Endodermal cell (in vitro differentiated cells): ENCODE data around the gene ALG2. TPM values are rescaled to one million over a fixed set of nuclear protein-coding genes. Genes with fewer than 3 reads are reported as not detected.

Experiments used
- DNase-seq: peaks from one replicate; pipeline ENCODE4 v3.0.0-alpha.2; 2017
- H3K27ac ChIP-seq: 2 replicates; pipeline ENCODE4 v1.5.1; 2013; ENCODE audit warnings: mild to moderate bottlenecking, low read depth, low read length, moderate library complexity
- H3K27me3 ChIP-seq: 2 replicates; pipeline ENCODE4 v1.6.1; 2013; ENCODE audit warnings: mild to moderate bottlenecking, low read length, moderate library complexity; ENCODE audit not compliant: insufficient read depth, control insufficient read depth, poor library complexity, severe bottlenecking
- H3K36me3 ChIP-seq: 2 replicates; pipeline ENCODE4 v1.7.0; 2013; ENCODE audit warnings: mild to moderate bottlenecking, low read length, moderate library complexity; ENCODE audit not compliant: control insufficient read depth, insufficient read depth
- H3K4me1 ChIP-seq: one replicate; pipeline ENCODE4 v1.7.0; 2013; ENCODE audit warnings: low read length; ENCODE audit not compliant: control insufficient read depth, insufficient read depth
- H3K4me3 ChIP-seq: 2 replicates; pipeline ENCODE4 v1.5.1; 2013; ENCODE audit warnings: mild to moderate bottlenecking, low read length, moderate library complexity
- H3K9ac ChIP-seq: 2 replicates; pipeline ENCODE4 v1.6.1; 2013; ENCODE audit warnings: mild to moderate bottlenecking, low read length, moderate library complexity; ENCODE audit not compliant: poor library complexity, severe bottlenecking; ENCODE audit errors: extremely low read depth
- H3K9me3 ChIP-seq: 2 replicates; pipeline ENCODE4 v1.6.1; 2013; ENCODE audit warnings: mild to moderate bottlenecking, low read length, moderate library complexity; ENCODE audit not compliant: control insufficient read depth
- H3K27ac Mint-ChIP-seq: 2 replicates; pipeline ENCODE4 v1.8.0; 2020; ENCODE audit warnings: mixed read lengths
- H3K27me3 Mint-ChIP-seq: 2 replicates; pipeline ENCODE4 v1.8.0; 2021; ENCODE audit warnings: mild to moderate bottlenecking, mixed read lengths; ENCODE audit not compliant: insufficient read depth
- H3K36me3 Mint-ChIP-seq: 2 replicates; pipeline ENCODE4 v1.8.0; 2020; ENCODE audit warnings: low read depth, mixed read lengths
- H3K4me1 Mint-ChIP-seq: 2 replicates; pipeline ENCODE4 v1.8.0; 2020; ENCODE audit warnings: mixed read lengths
- H3K4me3 Mint-ChIP-seq: 2 replicates; pipeline ENCODE4 v1.8.0; 2020; ENCODE audit warnings: mild to moderate bottlenecking, moderate library complexity, mixed read lengths
- H3K9me3 Mint-ChIP-seq: 2 replicates; pipeline ENCODE4 v1.8.0; 2020; ENCODE audit warnings: mild to moderate bottlenecking, mixed read lengths
- WGBS, 2 experiments: methylation state at CpG; one replicate each; pipeline versions ENCODE4 v1.1.5 to v1.1.7; 2013; ENCODE audit warnings: missing lambda C conversion rate in 2 of 2, mixed read lengths in 1 of 2; ENCODE audit not compliant: insufficient coverage in 1 of 2, insufficient read length in 1 of 2; 5-methylcytosine and 5-hydroxymethylcytosine counted together
- total RNA-seq, 2 donors: library from RNA; stranded (reverse); fragmentation: NEBNext Ultra II Directional in 1 of 2; extraction: Animal tissue kit (Norgen Biotek cat#: 25700) in 1 of 2; gene quantifications; 2 replicates in 1 of 2; 3 replicates in 1 of 2; pipeline ENCODE4 v1.2.1, GENCODE V29; 2021
- TF ChIP-seq, protein P1 (sequence below): fragments of 200-600 bp; sonication (generic); conservative IDR thresholded peaks from 2 replicates; pipeline ENCODE4 v1.5.0; 2021; ENCODE audit warnings: antibody characterized with exemption, mild to moderate bottlenecking

Gene ALG2
- total RNA-seq, 2 donors from 2014 or later, result 27.6 to 28.8 TPM

DNA sequence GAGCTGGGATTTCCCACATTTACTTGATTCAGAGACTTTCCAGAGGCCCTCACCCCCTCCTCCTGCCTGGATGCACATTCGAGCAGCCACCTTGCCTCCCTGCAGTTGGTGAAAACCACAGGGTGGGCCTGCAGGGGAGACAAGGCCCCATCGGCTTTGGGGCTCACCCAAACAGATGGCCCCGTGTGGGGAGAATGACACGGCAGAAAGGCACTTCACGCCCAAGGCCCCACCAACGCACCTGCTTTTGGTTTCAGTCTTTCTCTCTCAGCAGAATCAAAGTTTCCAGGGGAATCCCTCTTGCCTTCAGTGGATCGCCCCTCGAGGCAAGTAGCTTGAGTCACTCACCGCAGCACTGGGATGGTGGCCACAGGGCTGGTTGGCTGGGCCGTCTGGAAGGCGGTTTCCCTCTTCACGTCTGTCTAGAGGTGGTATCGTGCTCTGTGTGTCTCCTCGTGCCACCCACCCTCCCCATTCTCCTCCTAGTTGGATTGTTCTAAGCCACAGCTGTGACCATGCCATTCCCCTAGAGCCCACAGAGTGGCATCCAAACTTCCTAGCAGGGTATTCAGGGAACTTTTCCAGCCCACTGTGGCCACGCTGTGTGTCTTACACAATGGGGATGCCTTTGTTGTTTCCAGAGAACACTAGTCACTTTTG lies 32.2 kb upstream of the ALG2 start:
- Mint-ChIP-seq H3K9me3 (no peaks in the 10 kb centered on the region), H3K27me3 (peaks cover 3% of the 10 kb centered on the region), H3K27ac (no peak overlapping the region), H3K4me3 (no peak overlapping the region), H3K4me1 (peaks cover under 1% of the 10 kb centered on the region), H3K36me3 (no peaks in the 10 kb centered on the region)
- no peaks in the 10 kb centered on the region for H3K27me3 ChIP-seq
- no peak overlapping the region for H3K27ac ChIP-seq
- DNase-seq, result peak; percentile 49
- H3K36me3 ChIP-seq, result no peaks in the 10 kb centered on the region
- 92 to 94% methylated on average over 11 to 15 of the region's 15 CpGs for WGBS, 2 experiments
- no peak overlapping the region for H3K4me3 ChIP-seq
- no peaks in the 10 kb centered on the region for H3K4me1 ChIP-seq
- H3K9ac ChIP-seq, result no peak overlapping the region
- H3K9me3 ChIP-seq, result no peaks in the 10 kb centered on the region
- TF ChIP-seq, protein P1, sequence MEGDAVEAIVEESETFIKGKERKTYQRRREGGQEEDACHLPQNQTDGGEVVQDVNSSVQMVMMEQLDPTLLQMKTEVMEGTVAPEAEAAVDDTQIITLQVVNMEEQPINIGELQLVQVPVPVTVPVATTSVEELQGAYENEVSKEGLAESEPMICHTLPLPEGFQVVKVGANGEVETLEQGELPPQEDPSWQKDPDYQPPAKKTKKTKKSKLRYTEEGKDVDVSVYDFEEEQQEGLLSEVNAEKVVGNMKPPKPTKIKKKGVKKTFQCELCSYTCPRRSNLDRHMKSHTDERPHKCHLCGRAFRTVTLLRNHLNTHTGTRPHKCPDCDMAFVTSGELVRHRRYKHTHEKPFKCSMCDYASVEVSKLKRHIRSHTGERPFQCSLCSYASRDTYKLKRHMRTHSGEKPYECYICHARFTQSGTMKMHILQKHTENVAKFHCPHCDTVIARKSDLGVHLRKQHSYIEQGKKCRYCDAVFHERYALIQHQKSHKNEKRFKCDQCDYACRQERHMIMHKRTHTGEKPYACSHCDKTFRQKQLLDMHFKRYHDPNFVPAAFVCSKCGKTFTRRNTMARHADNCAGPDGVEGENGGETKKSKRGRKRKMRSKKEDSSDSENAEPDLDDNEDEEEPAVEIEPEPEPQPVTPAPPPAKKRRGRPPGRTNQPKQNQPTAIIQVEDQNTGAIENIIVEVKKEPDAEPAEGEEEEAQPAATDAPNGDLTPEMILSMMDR, result peak; percentile 35

DNA sequence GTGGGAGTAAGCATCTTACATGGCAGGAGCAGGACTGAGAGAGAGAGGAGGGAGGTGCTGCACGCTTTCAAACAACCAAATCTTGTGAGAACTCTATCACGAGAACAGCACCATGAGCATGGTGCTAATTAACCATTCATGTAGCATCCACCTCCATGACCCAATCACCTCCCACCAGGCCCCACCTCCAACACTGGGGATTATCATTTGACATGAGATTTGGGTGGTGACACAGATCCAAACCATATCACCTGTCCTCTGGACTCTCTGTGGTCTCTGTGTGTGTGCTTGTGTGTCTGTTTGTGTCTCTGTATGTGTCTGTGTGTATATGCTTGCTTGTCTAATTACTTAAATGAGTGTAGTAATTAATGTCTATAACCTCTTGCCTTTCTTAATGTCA lies 31.4 kb upstream of the ALG2 start:
- TF ChIP-seq, protein P1, result no peak
- H3K4me3 ChIP-seq, result no peak overlapping the region
- Mint-ChIP-seq H3K27me3 (peaks cover 3% of the 10 kb centered on the region), H3K9me3 (no peaks in the 10 kb centered on the region), H3K36me3 (no peaks in the 10 kb centered on the region), H3K27ac (no peak overlapping the region), H3K4me3 (no peak overlapping the region), H3K4me1 (no peaks in the 10 kb centered on the region)
- 93% methylated on average over 2 of the region's 2 CpGs; no CpG with 5 or more reads in 1 of the 2 experiments for WGBS, 2 experiments
- H3K27me3 ChIP-seq, result no peaks in the 10 kb centered on the region
- DNase-seq, result peak; percentile 14
- no peaks in the 10 kb centered on the region for H3K36me3 ChIP-seq
- H3K4me1 ChIP-seq, result no peaks in the 10 kb centered on the region
- H3K27ac ChIP-seq, result no peak overlapping the region
- H3K9me3 ChIP-seq, result no peaks in the 10 kb centered on the region
- H3K9ac ChIP-seq, result no peak overlapping the region

DNA sequence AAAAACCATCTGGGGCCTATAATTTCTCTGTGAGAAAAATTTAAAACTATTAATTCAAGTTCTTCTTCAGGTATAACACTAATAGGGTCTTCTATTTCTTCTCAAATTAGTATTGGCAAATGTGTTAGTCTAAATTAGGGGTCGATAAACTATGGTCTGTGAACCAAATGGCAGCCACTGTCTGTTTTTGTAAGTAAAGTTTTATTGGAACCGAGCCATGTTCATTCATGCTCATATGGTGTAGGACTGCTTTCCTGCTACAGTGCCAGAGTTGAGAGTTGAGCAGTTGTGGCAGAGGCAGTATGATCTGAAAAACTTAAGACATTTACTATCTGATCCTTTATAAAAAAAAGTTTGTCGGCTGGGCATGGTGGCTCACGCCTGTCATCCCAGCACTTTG lies 29.4 kb upstream of the ALG2 start:
- no peak overlapping the region for H3K4me3 Mint-ChIP-seq
- H3K9me3 ChIP-seq, result no peaks in the 10 kb centered on the region
- peaks cover 1% of the 10 kb centered on the region for H3K9me3 Mint-ChIP-seq
- H3K4me1 Mint-ChIP-seq, result no peaks in the 10 kb centered on the region
- H3K36me3 ChIP-seq, result no peaks in the 10 kb centered on the region
- no peak overlapping the region for H3K4me3 ChIP-seq
- TF ChIP-seq, protein P1, result no peak
- no peak for DNase-seq
- WGBS, 2 experiments, result 91 to 92% methylated on average over 4 of the region's 4 CpGs
- H3K36me3 Mint-ChIP-seq, result no peaks in the 10 kb centered on the region
- no peak overlapping the region for H3K9ac ChIP-seq
- H3K27ac ChIP-seq, result no peak overlapping the region
- no peaks in the 10 kb centered on the region for H3K4me1 ChIP-seq
- no peaks in the 10 kb centered on the region for H3K27me3 ChIP-seq
- no peaks in the 10 kb centered on the region for H3K27me3 Mint-ChIP-seq
- no peak overlapping the region for H3K27ac Mint-ChIP-seq
